HG03575 (cell line): ENCODE data around the gene PRKN.

ENCODE experiments used
- ATAC-seq: cut with Tn5 transposase; IDR thresholded peaks from one replicate; pipeline ENCODE4 v1.9.1; 2021; ENCODE audit not compliant: unreplicated experiment, insufficient number of reproducible peaks, low FRiP score; ENCODE audit errors: extremely low read depth

The PRKN gene

DNA sequence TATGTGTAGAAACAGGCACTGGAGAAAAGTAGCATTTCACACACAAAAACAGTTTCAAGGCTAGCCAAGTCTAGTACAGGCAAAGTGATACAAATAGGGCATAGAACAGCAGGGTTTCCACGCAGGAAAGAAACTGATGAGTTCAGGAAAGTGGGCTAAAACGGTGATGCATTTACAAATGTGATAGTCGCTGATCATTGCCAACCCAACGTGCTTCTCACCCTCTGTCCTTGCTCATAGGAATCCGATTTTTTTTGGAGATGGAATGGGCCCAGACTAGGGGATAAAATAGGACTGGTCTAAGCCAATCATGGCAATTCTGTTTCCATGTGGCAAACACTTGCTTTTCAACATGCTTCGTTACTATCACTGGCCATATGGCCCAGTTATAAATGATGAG is 536.6 kb downstream of the PRKN start:
- no peak for ATAC-seq

DNA sequence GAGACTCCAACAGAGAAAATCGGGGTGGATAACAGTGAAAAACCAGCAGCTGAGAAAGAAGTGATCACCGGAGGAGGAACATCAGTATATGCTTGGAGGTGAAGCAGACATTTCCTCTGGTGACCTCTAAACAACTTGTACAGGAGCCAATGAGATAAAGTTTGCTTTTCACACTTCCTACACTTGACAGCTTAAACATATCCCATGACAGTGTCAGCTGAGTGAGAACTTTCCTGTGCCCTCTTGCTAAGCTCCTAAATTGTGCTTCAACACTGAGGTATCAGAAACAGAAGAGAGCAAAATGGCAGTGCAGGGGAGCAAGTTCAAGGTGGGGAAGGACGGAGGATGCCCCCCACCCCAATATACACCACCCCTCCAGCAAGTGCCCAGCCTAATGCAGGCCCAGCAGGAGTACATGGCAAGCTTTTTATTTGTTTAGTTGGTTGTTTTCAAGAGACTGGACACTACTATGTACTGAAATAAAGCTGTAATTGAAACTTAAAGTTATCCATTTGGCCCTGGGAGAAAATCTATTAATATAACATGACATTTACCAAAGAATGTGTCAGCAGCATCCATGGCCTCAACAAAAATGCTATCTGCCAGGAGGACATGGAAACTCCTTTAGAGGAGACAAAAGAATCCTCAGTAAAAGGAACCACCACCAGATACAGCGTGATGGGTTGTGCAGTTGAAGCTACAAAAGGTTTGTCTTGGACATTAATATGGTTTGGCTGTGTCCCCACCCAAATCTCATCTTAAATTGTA is 540.2 kb downstream of the PRKN start:
- no peak for ATAC-seq

GRCh38 chr6:162184465-162184864 is 543.1 kb downstream of the PRKN start:
- ATAC-seq = no peak

DNA sequence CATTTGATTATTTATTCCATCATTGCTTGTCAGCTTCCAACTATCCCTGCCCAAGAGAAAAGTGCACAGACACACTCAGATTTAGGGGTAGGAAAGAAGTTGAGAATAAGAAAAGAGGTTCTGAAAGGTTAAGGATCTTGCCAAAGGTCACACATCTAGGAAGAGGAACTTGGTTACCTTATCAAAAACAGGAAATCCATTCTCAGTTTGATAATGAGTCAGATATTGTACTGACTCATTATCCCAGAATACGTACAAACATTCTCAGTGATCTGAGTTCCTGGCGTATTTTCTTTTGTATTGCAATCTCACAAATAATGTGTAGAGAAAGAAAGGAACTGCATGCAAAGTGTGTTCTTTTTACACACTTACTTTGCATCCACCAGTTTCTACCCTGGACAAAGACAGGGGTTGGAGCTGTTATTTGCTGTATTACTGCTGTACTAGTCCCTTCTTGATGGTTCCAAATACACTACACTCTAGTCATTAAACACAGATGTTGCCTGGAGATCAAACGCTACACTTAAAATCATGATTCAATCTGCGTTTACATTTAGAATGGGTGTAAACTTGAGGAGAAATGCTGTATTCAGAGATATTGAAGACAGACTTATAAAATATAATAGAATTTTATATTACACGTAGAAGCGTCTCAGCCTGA is 545.7 kb downstream of the PRKN start:
- ATAC-seq = no peak

GRCh38 chr6:162181111-162181510 is 546.5 kb downstream of the PRKN start:
- ATAC-seq = no peak

DNA sequence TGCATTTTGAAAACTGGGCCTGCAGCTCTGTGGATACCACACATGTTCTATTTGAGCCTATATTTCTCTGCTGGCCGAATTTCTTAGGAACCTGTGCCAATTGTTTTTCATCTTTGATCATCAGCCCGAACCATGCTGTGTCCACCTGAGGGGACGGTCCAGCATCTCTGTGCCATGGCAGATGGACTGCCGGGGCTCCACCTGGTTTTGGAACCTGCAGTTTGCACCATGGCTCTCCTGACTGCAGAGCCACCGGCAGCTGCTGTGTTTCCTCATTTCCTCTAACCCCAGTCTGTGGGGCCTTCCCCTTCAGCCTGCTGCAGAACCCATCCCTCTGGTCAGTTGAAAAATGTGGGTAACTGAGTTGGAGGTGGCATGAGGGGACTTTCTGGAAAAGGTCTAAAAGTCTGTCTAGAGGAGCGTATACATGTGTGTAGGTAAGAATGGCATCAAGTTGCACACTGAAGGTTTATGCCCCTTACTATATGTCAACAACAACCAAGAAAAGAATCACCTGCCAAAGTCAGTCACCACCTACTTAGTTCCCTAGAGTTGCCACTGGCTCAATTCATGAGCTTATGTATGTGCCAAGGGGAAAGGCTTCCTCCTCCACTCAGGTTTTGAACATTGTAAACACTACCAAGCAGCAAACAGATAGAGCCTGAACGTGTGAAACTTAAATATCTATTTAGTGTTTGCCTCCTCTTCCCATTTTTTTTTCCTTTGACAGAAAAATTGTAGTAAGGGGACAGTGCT is 548.2 kb downstream of the PRKN start:
- no peak for ATAC-seq

GRCh38 chr6:162178666-162179065 is 548.9 kb downstream of the PRKN start:
- no peak for ATAC-seq

DNA sequence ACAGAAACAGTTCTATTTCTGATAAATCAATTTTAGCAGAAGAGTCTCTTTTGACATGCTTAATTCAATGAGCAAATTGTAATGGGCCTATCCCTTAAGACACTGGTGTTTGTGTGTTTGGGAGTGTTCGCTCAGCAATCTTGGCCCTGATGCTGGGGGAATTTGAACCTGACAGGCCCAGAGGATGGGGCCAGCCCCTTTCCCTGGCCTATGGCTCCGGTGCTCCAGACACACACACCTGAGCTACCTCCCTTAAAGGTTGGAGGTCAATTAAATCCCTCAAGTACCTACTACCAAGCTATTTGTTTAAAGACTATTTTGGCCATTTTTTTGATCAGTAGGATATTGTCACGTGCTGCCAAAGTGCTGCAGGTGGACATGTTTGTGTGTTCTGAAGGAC is 549.3 kb downstream of the PRKN start:
- ATAC-seq = no peak

DNA sequence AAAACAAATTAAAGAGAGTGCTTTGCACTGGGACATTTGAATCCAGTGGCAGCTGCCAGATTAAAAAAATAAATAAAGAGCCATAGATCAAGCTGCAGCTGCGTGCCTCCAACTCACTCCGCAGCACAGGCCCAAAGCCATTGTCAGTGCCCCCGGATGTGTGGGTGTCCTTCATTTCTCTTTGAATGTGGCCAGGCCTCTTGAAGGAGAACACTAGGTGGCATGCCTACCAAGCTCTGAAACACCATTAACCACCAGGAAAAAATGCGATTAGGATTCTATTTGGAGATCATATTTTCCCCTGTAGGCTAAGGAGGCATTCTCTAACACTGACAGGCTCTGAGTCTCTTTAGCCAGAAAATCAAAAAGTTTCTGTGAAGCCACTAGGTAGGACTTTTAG is 549.8 kb downstream of the PRKN start:
- ATAC-seq = no peak

DNA sequence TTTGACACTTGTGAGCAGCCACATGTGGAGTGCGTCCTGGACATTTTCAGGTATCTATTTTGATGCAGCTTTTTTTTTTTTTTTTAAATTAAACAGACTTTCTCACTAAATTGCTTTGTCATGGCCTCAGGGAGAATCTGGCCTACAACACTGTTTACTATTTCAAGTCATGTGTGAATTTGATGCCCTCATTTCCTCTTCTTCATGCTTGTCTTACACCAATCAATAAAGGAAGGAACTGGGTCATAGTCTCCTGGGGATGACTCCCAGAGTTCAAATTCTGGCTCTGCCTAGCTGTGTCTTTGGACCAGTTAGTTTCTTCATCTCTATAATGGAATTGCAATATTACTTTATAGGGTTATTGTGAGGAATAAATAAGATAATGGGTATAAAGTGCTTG is 554.1 kb downstream of the PRKN start:
- ATAC-seq = no peak

- no peak for ATAC-seq
Measured at GRCh38 chr6:162165479-162165878, 562.1 kb downstream of the PRKN start.

- peak; percentile 67 for ATAC-seq
Measured at GRCh38 chr6:162157167-162157870, 570.2 kb downstream of the PRKN start.

- no peak for ATAC-seq
Measured at GRCh38 chr6:162156146-162156545, 571.4 kb downstream of the PRKN start.

GRCh38 chr6:162154930-162155329 is 572.6 kb downstream of the PRKN start:
- ATAC-seq = no peak

DNA sequence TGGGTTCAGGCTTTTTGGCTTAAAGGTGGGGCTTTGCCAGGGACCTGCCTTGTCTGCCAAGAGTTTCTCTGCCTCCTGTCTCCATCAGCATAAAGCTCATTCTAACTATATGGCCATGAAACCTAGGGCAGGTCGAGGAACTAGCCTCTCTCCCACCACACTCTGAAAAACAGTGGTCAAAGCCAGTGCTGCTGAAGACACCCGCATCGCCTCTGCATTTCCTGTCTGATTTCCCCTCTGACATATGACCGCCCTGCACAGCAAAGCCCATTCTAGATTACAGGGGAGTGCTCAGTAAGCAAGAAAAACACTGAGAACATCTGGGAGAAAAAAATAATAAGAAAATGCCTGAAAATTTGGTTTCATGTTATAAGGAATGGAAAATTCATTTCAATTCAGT is 573.6 kb downstream of the PRKN start:
- no peak for ATAC-seq

DNA sequence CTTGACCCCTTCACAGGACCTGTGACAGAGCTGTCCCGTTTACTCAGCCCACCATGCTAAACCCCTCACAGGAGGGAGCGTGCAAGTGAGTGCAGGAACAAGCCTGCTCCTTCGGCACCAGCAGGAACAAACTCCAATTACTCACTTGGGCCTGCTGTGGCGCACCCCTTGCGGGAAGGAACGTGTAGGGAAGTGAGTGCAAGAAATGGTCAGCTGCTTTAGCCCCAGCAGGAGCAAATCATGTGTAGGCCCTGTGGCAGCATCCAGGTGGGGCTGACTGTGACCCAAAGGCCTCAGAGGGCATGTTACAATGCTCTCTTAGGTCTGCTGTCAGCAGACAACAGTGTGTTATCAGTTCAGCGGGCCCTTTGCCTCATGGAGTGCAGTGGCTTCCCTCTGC is 574.4 kb downstream of the PRKN start:
- ATAC-seq = no peak

GRCh38 chr6:162151021-162151665 is 576.4 kb downstream of the PRKN start:
- ATAC-seq = no peak

DNA sequence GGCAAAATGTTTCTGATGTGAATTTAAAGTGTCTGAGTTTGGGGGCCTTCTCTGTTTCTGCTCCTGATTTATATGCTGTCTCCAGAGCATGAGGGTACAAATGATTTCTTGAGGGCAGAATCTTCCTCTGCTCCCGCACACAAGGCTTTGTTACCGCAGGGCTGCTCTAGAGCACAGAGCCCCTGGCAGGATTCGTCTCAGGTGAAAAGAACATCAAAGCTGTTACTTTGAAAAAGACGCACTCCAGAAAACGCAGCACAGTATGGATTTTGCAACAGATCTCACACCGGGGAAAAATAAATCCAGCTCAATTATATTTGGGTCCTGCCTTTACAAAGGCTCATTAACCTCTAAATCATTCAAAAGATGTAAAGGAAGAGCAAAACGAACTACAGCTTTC is 577.3 kb downstream of the PRKN start:
- ATAC-seq = no peak

- ATAC-seq = no peak
Measured at GRCh38 chr6:162149786-162150185, 577.8 kb downstream of the PRKN start.
